HCT116 (cell line): ENCODE data around the gene PDE1A. TPM values are rescaled to one million over a fixed set of nuclear protein-coding genes. Genes with fewer than 3 reads are reported as not detected.

Experiments used
- ATAC-seq: fragments of 200-7000 bp; cut with Tn5 transposase; 2 replicates; pipeline ENCODE4 v1.9.1; 2020; ENCODE audit warnings: mild to moderate bottlenecking, moderate library complexity
- BruUV-seq: library from RNA; stranded (reverse); fragments of 400-500 nt; replicated peaks from 2 replicates; lab custom pipeline; 2021; lab: Mats Ljungman, UMichigan
- CTCF ChIA-PET: fragments of 300-600 bp; sonication (Branson Sonifier 250); formaldehyde crosslinking; loops from one replicate; lab custom pipeline; 2021; ENCODE audit warnings: antibody characterized with exemption; lab: Charles Lee
- POLR2A ChIA-PET: fragments of 300-600, 350-600 bp; sonication (Branson Sonifier 250); formaldehyde crosslinking; loops from one replicate; lab custom pipeline; 2021; ENCODE audit warnings: antibody characterized with exemption; lab: Charles Lee
- RAD21 ChIA-PET, 2 experiments: fragments of 300-600 bp; sonication (Branson Sonifier 250); formaldehyde crosslinking; loops; one replicate each; lab custom pipeline; 2023; ENCODE audit warnings: low total read pairs in 2 of 2; ENCODE audit not compliant: uncharacterized antibody in 2 of 2, unreplicated experiment in 2 of 2, low non-redundant PET in 1 of 2; lab: Charles Lee
- DNase-seq: peaks from one replicate; pipeline ENCODE4 v3.0.0-alpha.2; 2010; ENCODE audit warnings: low read depth, low spot score
- H2AFZ ChIP-seq: fragments of 200-600 bp; shearing (Covaris generic), sonication (generic); 2 replicates; pipeline ENCODE4 v1.6.1; 2017; ENCODE audit warnings: low read depth, mixed run types, mixed read lengths, antibody characterized with exemption, low read length; ENCODE audit not compliant: poor library complexity, severe bottlenecking
- H3K27ac ChIP-seq: 2 replicates; pipeline ENCODE4 v1.5.1; 2012; ENCODE audit warnings: low read depth, low read length
- H3K27me3 ChIP-seq: fragments of 200-600 bp; sonication (generic); 2 replicates; pipeline ENCODE4 v1.6.1; 2016; ENCODE audit warnings: mixed run types, low read length, mixed read lengths; ENCODE audit not compliant: insufficient read depth
- H3K36me3 ChIP-seq, 2 experiments: fragments of 200-500 bp in 1 of 2; fragments of 200-600 bp in 1 of 2; sonication (Bioruptor generic) in 1 of 2; sonication (generic) in 1 of 2; 2 replicates each; pipeline versions ENCODE4 v1.5.1 to v1.6.1; 2014 to 2016; ENCODE audit warnings: low read length in 2 of 2, inconsistent platforms in 1 of 2, mixed read lengths in 1 of 2, mixed run types in 1 of 2; ENCODE audit not compliant: insufficient read depth in 2 of 2, control insufficient read depth in 1 of 2
- H3K4me1 ChIP-seq, 2 experiments: fragments of 200-600 bp in 1 of 2; sonication (generic) in 1 of 2; 2 replicates each; pipeline versions ENCODE4 v1.5.1 to v1.6.1; 2012 to 2017; ENCODE audit warnings: low read length in 2 of 2, inconsistent platforms in 1 of 2, mild to moderate bottlenecking in 1 of 2, mixed read lengths in 1 of 2, mixed run types in 1 of 2, moderate library complexity in 1 of 2; ENCODE audit not compliant: insufficient read depth in 2 of 2, control insufficient read depth in 1 of 2
- H3K4me2 ChIP-seq: fragments of 200-600 bp; sonication (generic); 2 replicates; pipeline ENCODE4 v1.6.1; 2017; ENCODE audit warnings: mixed run types, low read length, mixed read lengths
- H3K4me3 ChIP-seq, 2 experiments: fragments of 200-600 bp in 1 of 2; sonication (generic) in 1 of 2; replicated peaks in 1 of 2; 2 replicates each; pipeline ENCODE4 v1.5.1; 2011 to 2016; ENCODE audit warnings: low read length in 2 of 2, control low read depth in 1 of 2, low read depth in 1 of 2, mild to moderate bottlenecking in 1 of 2, mixed read lengths in 1 of 2, mixed run types in 1 of 2
- H3K79me2 ChIP-seq: fragments of 200-600 bp; sonication (generic); 2 replicates; pipeline ENCODE4 v1.6.1; 2017; ENCODE audit warnings: mild to moderate bottlenecking, mixed run types, low read length, moderate library complexity, mixed read lengths; ENCODE audit not compliant: insufficient read depth
- H3K9ac ChIP-seq: fragments of 200-600 bp; sonication (generic); 2 replicates; pipeline ENCODE4 v1.6.1; 2016; ENCODE audit warnings: low read length, mixed read lengths
- H3K9me2 ChIP-seq: fragments of 200-600 bp; sonication (generic), shearing (Covaris generic); 2 replicates; pipeline ENCODE4 v1.6.1; 2017; ENCODE audit warnings: mixed run types, mild to moderate bottlenecking, moderate library complexity; ENCODE audit not compliant: insufficient read depth
- H3K9me3 ChIP-seq, 2 experiments: fragments of 200-500 bp in 1 of 2; fragments of 200-600 bp in 1 of 2; sonication (Bioruptor generic) in 1 of 2; sonication (generic) in 1 of 2; 2 replicates each; pipeline ENCODE4 v1.6.1; 2014 to 2017; ENCODE audit warnings: low read length in 2 of 2, mixed read lengths in 2 of 2, inconsistent platforms in 1 of 2, low read depth in 1 of 2, mild to moderate bottlenecking in 1 of 2, mixed run types in 1 of 2, moderate library complexity in 1 of 2; ENCODE audit not compliant: control insufficient read depth in 1 of 2, insufficient read depth in 1 of 2
- H4K20me1 ChIP-seq: fragments of 200-600 bp; sonication (generic), shearing (Covaris generic); 2 replicates; pipeline ENCODE4 v1.6.1; 2017; ENCODE audit warnings: mixed run types, mild to moderate bottlenecking, moderate library complexity; ENCODE audit not compliant: insufficient read depth
- CBX3 ChIP-seq: IDR thresholded peaks from 2 replicates; pipeline ENCODE4 v1.6.1; 2012; ENCODE audit warnings: low read depth
- EGR1 ChIP-seq: IDR thresholded peaks from 2 replicates; pipeline ENCODE4 v1.6.1; 2012; ENCODE audit warnings: low read depth
- ELF1 ChIP-seq: IDR thresholded peaks from 2 replicates; pipeline ENCODE4 v1.6.1; 2012; ENCODE audit warnings: low read depth, borderline replicate concordance
- EZH2phosphoT487 ChIP-seq: fragments of 200-600 bp; IDR thresholded peaks from 2 replicates; pipeline ENCODE4 v1.6.1; 2018; ENCODE audit warnings: antibody characterized with exemption, borderline replicate concordance
- FOSL1 ChIP-seq: IDR thresholded peaks from 2 replicates; pipeline ENCODE4 v1.6.1; 2012; ENCODE audit warnings: low read depth
- POLR2A ChIP-seq: IDR thresholded peaks from 2 replicates; pipeline ENCODE4 v1.7.0; 2011; ENCODE audit warnings: borderline replicate concordance; ENCODE audit not compliant: insufficient read depth, insufficient read length; ENCODE audit errors: extremely low read depth
- POLR2AphosphoS5 ChIP-seq: IDR thresholded peaks from 2 replicates; pipeline ENCODE4 v1.6.1; 2011; ENCODE audit warnings: mild to moderate bottlenecking, low read depth, low read length, moderate library complexity
- RAD21 ChIP-seq: IDR thresholded peaks from 2 replicates; pipeline ENCODE4 v1.6.1; 2012; ENCODE audit warnings: low read depth, mild to moderate bottlenecking
- SIN3A ChIP-seq: IDR thresholded peaks from 2 replicates; pipeline ENCODE4 v1.6.1; 2012; ENCODE audit warnings: low read depth
- TCF7L2 ChIP-seq: IDR thresholded peaks from 2 replicates; pipeline ENCODE4 v1.7.0; 2011; ENCODE audit warnings: borderline replicate concordance, inconsistent platforms; ENCODE audit not compliant: insufficient read depth, insufficient read length; ENCODE audit errors: extremely low read depth
- ZFX ChIP-seq: fragments of 450-650 bp; IDR thresholded peaks from 2 replicates; pipeline ENCODE4 v1.6.1; 2017
- intact Hi-C: fragments of 100-400 bp; cut with micrococcal nuclease; formaldehyde crosslinking; loops from 2 replicates; pipeline ENCODE4 v1.10.0; 2022
- total RNA-seq: library from RNA; stranded (reverse); gene quantifications from one replicate; pipeline ENCODE4 v1.2.1, GENCODE V29; 2021; ENCODE audit not compliant: unreplicated experiment
- TF ChIP-seq, protein P1 (sequence below), 3 experiments: fragments of 200-600 bp in 1 of 3; sonication (generic) in 1 of 3; IDR thresholded peaks in 2 of 3; conservative IDR thresholded peaks in 1 of 3; 2 replicates each; pipeline ENCODE4 v1.5.1; 2012 to 2017; ENCODE audit warnings: low read depth in 2 of 3, low read length in 2 of 3, antibody characterized with exemption in 1 of 3, borderline replicate concordance in 1 of 3, control low read depth in 1 of 3, mild to moderate bottlenecking in 1 of 3, mixed read lengths in 1 of 3, mixed run types in 1 of 3, moderate library complexity in 1 of 3; ENCODE audit not compliant: insufficient read depth in 1 of 3
- TF ChIP-seq, protein P2 (sequence below): IDR thresholded peaks from 2 replicates; pipeline ENCODE4 v1.6.1; 2012
- TF ChIP-seq, protein P3 (sequence below): IDR thresholded peaks from 2 replicates; pipeline ENCODE4 v1.6.1; 2012
- TF ChIP-seq, protein P4 (sequence below): IDR thresholded peaks from 2 replicates; pipeline ENCODE4 v1.6.1; 2011; ENCODE audit warnings: mild to moderate bottlenecking, low read length, moderate library complexity; ENCODE audit not compliant: insufficient replicate concordance; ENCODE audit errors: extremely low read depth
- TF ChIP-seq, protein P5 (sequence below): IDR thresholded peaks from 2 replicates; pipeline ENCODE4 v1.6.1; 2012; ENCODE audit warnings: low read depth

PDE1A gene
- total RNA-seq, 1 experiment from 2014 or later: 0.12 TPM

DNA sequence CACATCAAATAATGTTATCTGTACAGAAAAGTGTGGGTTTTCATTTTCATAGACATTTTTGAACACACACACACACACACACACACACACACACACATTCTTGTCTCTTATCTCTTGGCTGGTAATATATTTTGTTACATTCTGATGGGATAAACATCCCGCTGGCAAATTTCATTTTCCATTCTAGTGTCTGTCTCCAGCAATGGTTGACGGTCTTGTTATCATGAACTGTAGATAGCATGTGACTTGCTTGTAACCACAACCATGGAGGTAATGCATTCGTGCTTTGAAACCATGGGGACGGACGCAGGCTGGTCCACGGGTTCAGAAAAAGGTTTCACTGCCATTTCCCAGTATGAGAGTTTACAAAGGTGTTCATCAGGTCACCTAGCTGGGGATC lies 284.8 kb downstream of the PDE1A start:
- CTCF ChIA-PET: no interaction called here
- no peaks in the 10 kb centered on the region for H3K36me3 ChIP-seq
- H3K4me2 ChIP-seq: no peak overlapping the region
- no peaks in the 10 kb centered on the region for H3K27me3 ChIP-seq
- no peaks in the 10 kb centered on the region for H4K20me1 ChIP-seq
- H3K79me2 ChIP-seq: no peaks in the 10 kb centered on the region
- no peak overlapping the region for H3K4me3 ChIP-seq
- RAD21 ChIA-PET: no interaction called here
- no peaks in the 10 kb centered on the region for H3K4me1 ChIP-seq
- POLR2A ChIA-PET: no interaction called here
- H3K9me3 ChIP-seq: no peaks in the 10 kb centered on the region
- DNase-seq: no peak
- no peak overlapping the region for H3K9ac ChIP-seq
- H2AFZ ChIP-seq: no peak overlapping the region
- BruUV-seq: no TSS peak
- ATAC-seq: no peak
- no peaks in the 10 kb centered on the region for H3K9me2 ChIP-seq
- intact Hi-C loops: no loop called here
- H3K27ac ChIP-seq: no peak overlapping the region
- TF ChIP-seq, protein P1, sequence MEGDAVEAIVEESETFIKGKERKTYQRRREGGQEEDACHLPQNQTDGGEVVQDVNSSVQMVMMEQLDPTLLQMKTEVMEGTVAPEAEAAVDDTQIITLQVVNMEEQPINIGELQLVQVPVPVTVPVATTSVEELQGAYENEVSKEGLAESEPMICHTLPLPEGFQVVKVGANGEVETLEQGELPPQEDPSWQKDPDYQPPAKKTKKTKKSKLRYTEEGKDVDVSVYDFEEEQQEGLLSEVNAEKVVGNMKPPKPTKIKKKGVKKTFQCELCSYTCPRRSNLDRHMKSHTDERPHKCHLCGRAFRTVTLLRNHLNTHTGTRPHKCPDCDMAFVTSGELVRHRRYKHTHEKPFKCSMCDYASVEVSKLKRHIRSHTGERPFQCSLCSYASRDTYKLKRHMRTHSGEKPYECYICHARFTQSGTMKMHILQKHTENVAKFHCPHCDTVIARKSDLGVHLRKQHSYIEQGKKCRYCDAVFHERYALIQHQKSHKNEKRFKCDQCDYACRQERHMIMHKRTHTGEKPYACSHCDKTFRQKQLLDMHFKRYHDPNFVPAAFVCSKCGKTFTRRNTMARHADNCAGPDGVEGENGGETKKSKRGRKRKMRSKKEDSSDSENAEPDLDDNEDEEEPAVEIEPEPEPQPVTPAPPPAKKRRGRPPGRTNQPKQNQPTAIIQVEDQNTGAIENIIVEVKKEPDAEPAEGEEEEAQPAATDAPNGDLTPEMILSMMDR (IDR thresholded peaks at IDR 0.05 in 2 of 3, conservative IDR thresholded peaks at IDR 0.05 in 1 of 3; ENCODE audit: borderline replicate concordance in 1 of 3, insufficient read depth in 1 of 3, low read depth in 2 of 3, low read length in 2 of 3): no peak
- TF ChIP-seq POLR2AphosphoS5 (no peak), ZFX (no peak), EZH2phosphoT487 (no peak), FOSL1 (no peak), RAD21 (no peak), SIN3A (no peak), EGR1 (no peak), POLR2A (no peak), ELF1 (no peak), CBX3 (no peak), TCF7L2 (no peak)
- TF ChIP-seq, protein P2, sequence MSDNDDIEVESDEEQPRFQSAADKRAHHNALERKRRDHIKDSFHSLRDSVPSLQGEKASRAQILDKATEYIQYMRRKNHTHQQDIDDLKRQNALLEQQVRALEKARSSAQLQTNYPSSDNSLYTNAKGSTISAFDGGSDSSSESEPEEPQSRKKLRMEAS: no peak
- TF ChIP-seq, protein P3, sequence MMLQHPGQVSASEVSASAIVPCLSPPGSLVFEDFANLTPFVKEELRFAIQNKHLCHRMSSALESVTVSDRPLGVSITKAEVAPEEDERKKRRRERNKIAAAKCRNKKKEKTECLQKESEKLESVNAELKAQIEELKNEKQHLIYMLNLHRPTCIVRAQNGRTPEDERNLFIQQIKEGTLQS: no peak
- TF ChIP-seq, protein P4, sequence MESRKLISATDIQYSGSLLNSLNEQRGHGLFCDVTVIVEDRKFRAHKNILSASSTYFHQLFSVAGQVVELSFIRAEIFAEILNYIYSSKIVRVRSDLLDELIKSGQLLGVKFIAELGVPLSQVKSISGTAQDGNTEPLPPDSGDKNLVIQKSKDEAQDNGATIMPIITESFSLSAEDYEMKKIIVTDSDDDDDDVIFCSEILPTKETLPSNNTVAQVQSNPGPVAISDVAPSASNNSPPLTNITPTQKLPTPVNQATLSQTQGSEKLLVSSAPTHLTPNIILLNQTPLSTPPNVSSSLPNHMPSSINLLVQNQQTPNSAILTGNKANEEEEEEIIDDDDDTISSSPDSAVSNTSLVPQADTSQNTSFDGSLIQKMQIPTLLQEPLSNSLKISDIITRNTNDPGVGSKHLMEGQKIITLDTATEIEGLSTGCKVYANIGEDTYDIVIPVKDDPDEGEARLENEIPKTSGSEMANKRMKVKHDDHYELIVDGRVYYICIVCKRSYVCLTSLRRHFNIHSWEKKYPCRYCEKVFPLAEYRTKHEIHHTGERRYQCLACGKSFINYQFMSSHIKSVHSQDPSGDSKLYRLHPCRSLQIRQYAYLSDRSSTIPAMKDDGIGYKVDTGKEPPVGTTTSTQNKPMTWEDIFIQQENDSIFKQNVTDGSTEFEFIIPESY: no peak
- TF ChIP-seq, protein P5, sequence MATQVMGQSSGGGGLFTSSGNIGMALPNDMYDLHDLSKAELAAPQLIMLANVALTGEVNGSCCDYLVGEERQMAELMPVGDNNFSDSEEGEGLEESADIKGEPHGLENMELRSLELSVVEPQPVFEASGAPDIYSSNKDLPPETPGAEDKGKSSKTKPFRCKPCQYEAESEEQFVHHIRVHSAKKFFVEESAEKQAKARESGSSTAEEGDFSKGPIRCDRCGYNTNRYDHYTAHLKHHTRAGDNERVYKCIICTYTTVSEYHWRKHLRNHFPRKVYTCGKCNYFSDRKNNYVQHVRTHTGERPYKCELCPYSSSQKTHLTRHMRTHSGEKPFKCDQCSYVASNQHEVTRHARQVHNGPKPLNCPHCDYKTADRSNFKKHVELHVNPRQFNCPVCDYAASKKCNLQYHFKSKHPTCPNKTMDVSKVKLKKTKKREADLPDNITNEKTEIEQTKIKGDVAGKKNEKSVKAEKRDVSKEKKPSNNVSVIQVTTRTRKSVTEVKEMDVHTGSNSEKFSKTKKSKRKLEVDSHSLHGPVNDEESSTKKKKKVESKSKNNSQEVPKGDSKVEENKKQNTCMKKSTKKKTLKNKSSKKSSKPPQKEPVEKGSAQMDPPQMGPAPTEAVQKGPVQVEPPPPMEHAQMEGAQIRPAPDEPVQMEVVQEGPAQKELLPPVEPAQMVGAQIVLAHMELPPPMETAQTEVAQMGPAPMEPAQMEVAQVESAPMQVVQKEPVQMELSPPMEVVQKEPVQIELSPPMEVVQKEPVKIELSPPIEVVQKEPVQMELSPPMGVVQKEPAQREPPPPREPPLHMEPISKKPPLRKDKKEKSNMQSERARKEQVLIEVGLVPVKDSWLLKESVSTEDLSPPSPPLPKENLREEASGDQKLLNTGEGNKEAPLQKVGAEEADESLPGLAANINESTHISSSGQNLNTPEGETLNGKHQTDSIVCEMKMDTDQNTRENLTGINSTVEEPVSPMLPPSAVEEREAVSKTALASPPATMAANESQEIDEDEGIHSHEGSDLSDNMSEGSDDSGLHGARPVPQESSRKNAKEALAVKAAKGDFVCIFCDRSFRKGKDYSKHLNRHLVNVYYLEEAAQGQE: no peak
